Forelimb muscle (tissue), 1 donor: ENCODE data around the gene YWHAQ. TPM values are rescaled to one million over a fixed set of nuclear protein-coding genes. Genes with fewer than 3 reads are reported as not detected.
"Not testable (repeated sequence)": the region's sequence is repeated elsewhere in the genome, so short reads cannot be mapped to it uniquely, and the experiment has no call there.

Source experiments
- DNase-seq: peaks from one replicate; pipeline ENCODE4 v3.0.0-alpha.2; 2013; ENCODE audit warnings: low read depth
- polyA plus RNA-seq: library from polyadenylated mRNA; unstranded; fragments of 120-200 nt; gene quantifications from one replicate; pipeline ENCODE4 v1.2.1, GENCODE V29; 2013; ENCODE audit not compliant: insufficient read length

The YWHAQ gene
- polyA plus RNA-seq, 1 donor = 174 TPM

- DNase-seq = no peak
Observed at GRCh38 chr2:9552219-9553178, 78.3 kb downstream of the YWHAQ start.

DNA sequence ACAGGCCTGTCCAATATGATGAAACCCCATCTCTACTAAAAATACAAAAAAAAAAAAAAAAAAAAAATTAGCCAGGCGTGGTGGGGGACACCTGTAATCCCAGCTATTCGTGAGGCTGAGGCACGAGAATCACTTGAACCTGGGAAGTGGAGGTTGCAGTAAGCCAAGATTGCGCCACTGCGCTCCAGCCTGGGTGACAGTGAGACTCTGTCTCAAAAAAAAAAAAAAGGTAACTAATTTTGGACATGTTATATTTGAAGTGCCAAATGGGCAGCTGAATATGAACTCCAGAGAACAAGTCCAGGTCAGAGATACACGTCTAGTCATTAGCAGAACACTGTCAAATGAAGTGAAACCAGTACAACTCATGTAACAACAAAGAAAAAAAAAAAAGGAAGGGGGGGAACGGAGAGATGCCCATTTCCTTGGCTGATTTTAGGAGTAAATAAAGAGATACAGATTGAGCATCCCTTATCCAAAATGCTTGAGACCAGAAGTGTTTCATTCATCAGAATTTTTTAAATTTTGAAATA, 79.9 kb downstream of the YWHAQ start:
- DNase-seq = not testable (repeated sequence)

DNA sequence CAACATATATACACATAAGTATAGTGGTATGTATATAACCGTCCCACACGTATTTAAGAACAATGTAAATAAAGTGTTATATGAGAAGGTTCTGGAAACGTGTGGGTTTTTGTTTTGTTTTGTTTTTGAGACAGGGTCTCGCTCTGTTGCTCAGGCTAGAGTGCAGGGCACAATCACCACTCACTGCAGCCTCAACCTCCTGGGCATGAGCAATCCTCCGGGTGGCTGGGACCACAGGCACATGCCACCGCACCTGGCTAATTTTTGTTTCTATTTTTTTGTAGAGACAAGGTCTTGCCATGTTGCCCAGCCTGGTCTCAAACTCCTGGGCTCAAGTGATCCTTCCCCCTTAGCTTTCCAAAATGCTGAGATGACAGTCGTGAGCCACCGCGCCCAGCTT, 81.4 kb downstream of the YWHAQ start:
- no peak for DNase-seq

- DNase-seq = no peak
Observed at GRCh38 chr2:9548506-9548905, 82.3 kb downstream of the YWHAQ start.

DNA sequence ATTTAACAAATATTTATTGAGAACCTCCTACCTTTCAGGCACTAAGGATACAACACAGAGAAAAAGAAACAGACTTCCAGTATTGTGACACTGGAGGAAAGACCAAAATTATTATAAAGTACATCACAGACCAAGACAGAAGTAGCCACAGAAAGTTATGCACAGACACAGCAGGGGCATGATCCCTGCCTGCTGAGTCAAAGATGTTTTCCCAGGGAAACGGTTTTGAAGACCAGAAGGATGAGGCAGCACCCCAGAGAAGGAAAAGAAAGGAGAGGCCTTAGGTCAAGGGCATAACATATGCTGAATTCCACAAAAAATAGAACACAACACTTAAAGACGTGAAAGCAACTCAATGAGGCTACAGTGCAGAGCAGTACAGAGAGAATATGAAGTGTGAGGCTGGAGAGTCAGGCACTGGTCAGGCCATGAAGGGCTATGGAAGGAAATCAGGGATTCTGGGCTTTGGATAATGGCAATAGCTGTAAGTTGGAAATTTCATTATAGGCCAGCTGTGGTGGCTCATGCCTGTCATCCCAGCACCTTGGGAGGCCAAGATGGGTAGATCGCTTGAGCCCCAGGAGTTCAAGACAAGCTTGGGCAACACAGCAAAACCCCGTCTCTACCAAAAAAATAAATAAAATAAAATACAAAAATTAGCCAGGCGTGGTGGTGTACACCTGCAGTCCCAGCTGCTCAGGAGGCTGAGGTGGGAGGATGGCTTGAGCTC, 83.4 kb downstream of the YWHAQ start:
- DNase-seq = no peak

DNA sequence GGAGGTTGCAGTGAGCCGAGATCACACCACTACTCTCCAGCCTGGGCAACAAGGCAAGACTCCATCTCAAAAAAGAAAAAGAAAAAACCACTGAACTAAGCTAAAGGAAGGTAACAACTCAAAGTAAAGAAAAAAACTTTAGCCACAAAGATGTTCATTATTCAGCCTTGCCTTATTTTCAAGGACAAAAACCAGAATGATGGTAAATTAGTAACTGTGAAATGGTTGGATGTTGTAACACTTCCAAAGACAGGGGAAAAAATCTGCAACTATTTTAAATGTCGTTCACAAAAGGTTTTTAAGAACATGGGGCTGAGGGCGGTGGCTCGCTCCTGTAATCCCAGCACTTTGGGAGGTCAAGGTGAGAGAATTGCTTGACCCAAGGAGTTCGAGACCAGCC, 85.3 kb downstream of the YWHAQ start:
- DNase-seq = no peak

GRCh38 chr2:9543557-9543956, 87.2 kb downstream of the YWHAQ start:
- DNase-seq = no peak

DNA sequence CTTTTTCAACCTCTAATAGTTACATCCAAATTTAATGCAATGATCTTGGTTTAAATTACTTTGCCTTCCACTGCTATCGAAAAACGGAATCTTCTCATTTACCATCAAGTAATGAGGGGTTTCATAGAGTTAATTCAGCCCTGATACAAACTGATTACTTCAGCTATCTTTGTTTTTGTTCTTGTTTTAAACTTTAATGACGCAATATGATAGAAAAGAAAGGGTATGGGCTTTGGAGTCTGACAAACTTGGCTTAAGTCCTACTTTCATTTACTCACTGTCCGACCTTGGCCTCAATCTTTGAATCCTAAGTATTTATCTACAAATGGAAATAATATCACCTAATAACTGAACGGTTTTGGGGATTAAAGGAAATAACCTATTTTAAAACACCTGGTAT, 91.3 kb downstream of the YWHAQ start:
- no peak for DNase-seq

DNA sequence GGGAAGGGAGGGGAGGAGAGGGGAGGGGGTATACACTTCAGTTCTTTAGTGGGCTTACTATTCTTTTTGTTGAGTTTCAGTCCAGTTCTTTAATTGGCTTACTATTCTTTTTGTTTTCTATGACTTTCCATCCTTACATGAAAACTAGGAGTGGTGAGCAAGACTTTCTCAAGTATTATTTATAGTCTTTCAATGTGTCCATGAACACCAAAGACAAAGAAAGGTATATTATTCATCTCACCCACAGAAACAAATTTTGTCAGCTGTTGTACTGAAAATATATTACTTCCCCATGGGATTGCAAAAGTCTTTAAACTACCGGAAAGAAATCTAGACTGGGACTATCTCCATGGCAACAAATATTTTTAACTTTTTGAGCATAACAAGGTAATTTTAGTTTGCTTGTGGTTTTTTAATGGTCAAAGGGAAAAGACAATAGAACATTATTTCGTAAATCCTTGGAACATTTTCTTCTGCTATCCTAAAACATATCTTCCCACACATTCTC, 92.7 kb downstream of the YWHAQ start:
- no peak for DNase-seq

DNA sequence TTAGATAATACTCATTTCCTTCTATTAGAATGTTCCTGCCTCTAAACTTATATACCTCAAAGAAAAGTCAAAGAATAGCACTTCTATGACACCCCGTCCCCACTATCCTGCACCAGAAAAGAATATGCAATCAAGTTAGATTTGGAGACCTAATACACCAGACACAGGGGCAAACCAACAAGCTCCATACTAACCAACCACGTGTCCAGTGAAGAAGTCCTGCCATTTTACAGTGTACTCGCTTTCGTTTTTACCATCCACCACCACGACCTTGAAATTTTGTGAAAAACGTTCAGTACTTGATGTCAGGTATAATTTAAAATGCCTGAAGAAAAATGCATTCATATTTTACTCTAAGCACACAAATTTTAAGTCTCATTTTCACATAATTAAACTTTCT, 94.3 kb downstream of the YWHAQ start:
- no peak for DNase-seq

DNA sequence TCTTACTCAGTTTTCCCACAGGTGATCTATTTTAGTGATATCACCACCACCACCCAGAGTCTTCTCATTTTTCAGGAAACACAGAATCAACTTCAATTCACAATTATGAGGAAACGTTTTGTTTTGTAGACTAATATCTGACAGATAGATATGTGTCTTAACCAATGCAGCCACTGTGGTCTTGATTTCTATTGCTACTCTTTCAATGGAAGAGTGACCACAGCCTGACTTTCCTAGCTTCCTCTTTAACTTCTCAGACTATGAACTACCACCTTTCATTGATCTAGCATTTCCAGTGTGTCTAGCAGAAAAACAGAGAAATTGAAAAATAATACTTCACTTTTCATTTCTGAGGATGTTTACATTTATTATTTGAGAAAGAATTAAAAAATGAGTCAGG, 95.6 kb downstream of the YWHAQ start:
- no peak for DNase-seq

Other genes with a start within 250 kb of the YWHAQ start
- gene ITGB1BP1, start 207.5 kb downstream of the YWHAQ start, polyA plus RNA-seq = 60.8 TPM
- gene CPSF3, start 207.3 kb downstream of the YWHAQ start, polyA plus RNA-seq = 33.4 TPM
- 53.0 TPM for gene IAH1, start 156.4 kb downstream of the YWHAQ start, polyA plus RNA-seq
- 25.4 TPM for gene ADAM17, start 75.2 kb downstream of the YWHAQ start, polyA plus RNA-seq
- 10.1 TPM for gene TAF1B, start 212.5 kb upstream of the YWHAQ start, polyA plus RNA-seq